Suppressor macrophage treated with lipopolysaccharide for 4 hours (primary cell): Measurements from ENCODE around the gene SMIM28.
"Not testable (repeated sequence)": the region's sequence is repeated elsewhere in the genome, so short reads cannot be mapped to it uniquely, and the experiment has no call there.

Source experiments
- DNase-seq: peaks from one replicate; pipeline ENCODE4 v3.0.0-alpha.2; 2020

SMIM28 gene

GRCh38 chr6:138377844-138378243 is at the start of gene SMIM28:
Gene SMIM28, plus strand, starts transcription at chr6:138377905. Its CDS starts 168 bp downstream, at chr6:138378073.
- no peak for DNase-seq

- DNase-seq = no peak
These were observed 49.5 kb upstream of the SMIM28 start for GRCh38 chr6:138328210-138328609.

GRCh38 chr6:138330763-138331162 is 46.9 kb upstream of the SMIM28 start:
- no peak for DNase-seq

GRCh38 chr6:138331444-138331843 is 46.3 kb upstream of the SMIM28 start:
- no peak for DNase-seq

GRCh38 chr6:138331984-138332383 is 45.7 kb upstream of the SMIM28 start:
- no peak for DNase-seq

- no peak for DNase-seq
These were observed 43.7 kb upstream of the SMIM28 start for GRCh38 chr6:138334000-138334399.

GRCh38 chr6:138334963-138335362 is 42.7 kb upstream of the SMIM28 start:
- DNase-seq = no peak

- no peak for DNase-seq
These were observed 41.5 kb upstream of the SMIM28 start for GRCh38 chr6:138336221-138336620.

- no peak for DNase-seq
These were observed 40.6 kb upstream of the SMIM28 start for GRCh38 chr6:138337076-138337475.

- DNase-seq = no peak
These were observed 38.7 kb upstream of the SMIM28 start for GRCh38 chr6:138339024-138339423.

- DNase-seq = no peak
These were observed 36.5 kb upstream of the SMIM28 start for GRCh38 chr6:138341176-138341575.

- DNase-seq = no peak
These were observed 34.6 kb upstream of the SMIM28 start for GRCh38 chr6:138343112-138343511.

- DNase-seq = no peak
These were observed 32.0 kb upstream of the SMIM28 start for GRCh38 chr6:138345565-138346285.

GRCh38 chr6:138346302-138347195 is 31.2 kb upstream of the SMIM28 start:
- no peak for DNase-seq

- DNase-seq = no peak
These were observed 29.8 kb upstream of the SMIM28 start for GRCh38 chr6:138347864-138348263.

- DNase-seq = no peak
These were observed 27.8 kb upstream of the SMIM28 start for GRCh38 chr6:138349891-138350290.

- no peak for DNase-seq
These were observed 19.8 kb upstream of the SMIM28 start for GRCh38 chr6:138357928-138358327.

GRCh38 chr6:138368684-138369083 is 9.0 kb upstream of the SMIM28 start:
- not testable (repeated sequence) for DNase-seq

- DNase-seq = no peak
These were observed 6.9 kb upstream of the SMIM28 start for GRCh38 chr6:138370631-138371451.

- DNase-seq = no peak
These were observed 6.3 kb upstream of the SMIM28 start for GRCh38 chr6:138371452-138371711.

- no peak for DNase-seq
These were observed 6.0 kb upstream of the SMIM28 start for GRCh38 chr6:138371720-138372119.

GRCh38 chr6:138372711-138373463 is 4.8 kb upstream of the SMIM28 start:
- no peak for DNase-seq

GRCh38 chr6:138374230-138374629 is 3.5 kb upstream of the SMIM28 start:
- DNase-seq = no peak
